ENCODE results near the gene DNM1L.

DNM1L gene

DNA sequence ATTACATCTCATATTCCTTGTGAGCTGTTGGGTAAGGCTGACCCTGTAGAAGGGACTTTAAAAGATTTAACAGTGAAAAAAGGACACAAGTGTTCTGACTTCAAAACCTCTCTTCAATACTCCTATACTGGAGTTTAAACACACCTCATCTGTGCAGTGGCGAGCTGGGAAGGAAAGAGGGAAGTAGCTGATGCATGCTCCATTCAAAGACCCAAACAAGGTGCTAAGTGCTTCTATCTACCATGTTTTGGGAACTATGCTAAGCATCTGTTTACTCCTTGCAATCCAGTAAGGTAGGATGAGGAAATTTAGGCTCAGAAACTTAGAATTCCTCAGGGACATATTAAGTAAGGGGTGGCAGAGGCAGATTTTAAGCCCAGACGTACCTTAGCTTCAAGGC, 16.4 kb upstream of the DNM1L start:
- Histone ChIP-seq H3K27ac (ENCODE audit: low read depth, low read length) (no peak overlapping the region), H3K9ac (ENCODE audit: low read length in 5 of 5) (no peak overlapping the region), H3K9me3 (ENCODE audit: control insufficient read depth in 5 of 5, low read length in 5 of 5) (no peaks in the 10 kb centered on the region), H3K36me3 (ENCODE audit: control insufficient read depth in 5 of 5, insufficient read depth in 5 of 5, low read length in 5 of 5) (no peaks in the 10 kb centered on the region), H3K4me3 (ENCODE audit: low read depth in 1 of 5, low read length in 5 of 5) (no peak overlapping the region), H3K4me1 (ENCODE audit: control insufficient read depth in 5 of 5, insufficient read depth in 5 of 5, low read length in 5 of 5) (peaks cover 4 to 22% (median 14%) of the 10 kb centered on the region in 5 donors), H3K27me3 (ENCODE audit: control insufficient read depth in 5 of 5, insufficient read depth in 4 of 5, low read length in 5 of 5) (no peaks in the 10 kb centered on the region)

DNA sequence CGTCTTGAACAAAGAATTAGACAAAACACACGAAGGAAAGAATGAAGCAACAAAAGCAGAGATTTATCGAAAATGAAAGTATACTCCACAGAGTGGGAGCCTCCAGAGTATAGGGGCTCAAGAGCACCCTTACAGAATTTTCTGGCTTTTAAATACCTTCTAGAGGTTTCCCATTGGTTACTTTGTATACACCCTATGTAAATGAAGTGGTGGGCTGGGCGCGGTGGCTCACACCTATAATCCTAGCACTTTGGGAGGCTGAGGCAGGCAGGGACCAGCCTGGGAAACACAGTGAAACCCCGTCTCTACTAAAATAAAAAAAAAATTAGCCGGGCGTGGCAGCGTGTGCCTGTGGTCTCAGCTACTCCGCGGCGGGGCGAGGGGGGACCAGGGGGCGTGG, 13.1 kb upstream of the DNM1L start:
- peaks cover 0 to 5% (median 0%) of the 10 kb centered on the region in 5 donors for H3K9me3 ChIP-seq (ENCODE audit: control insufficient read depth in 5 of 5, low read length in 5 of 5)
- H3K27ac ChIP-seq (ENCODE audit: low read depth, low read length), result no peak overlapping the region
- H3K4me3 ChIP-seq (ENCODE audit: low read depth in 1 of 5, low read length in 5 of 5), result no peak overlapping the region
- peaks cover 0 to 5% (median 3%) of the 10 kb centered on the region in 5 donors for H3K4me1 ChIP-seq (ENCODE audit: control insufficient read depth in 5 of 5, insufficient read depth in 5 of 5, low read length in 5 of 5)
- no peaks in the 10 kb centered on the region for H3K36me3 ChIP-seq (ENCODE audit: control insufficient read depth in 5 of 5, insufficient read depth in 5 of 5, low read length in 5 of 5)
- H3K9ac ChIP-seq (ENCODE audit: low read length in 5 of 5), result no peak overlapping the region
- no peaks in the 10 kb centered on the region for H3K27me3 ChIP-seq (ENCODE audit: control insufficient read depth in 5 of 5, insufficient read depth in 4 of 5, low read length in 5 of 5)

DNA sequence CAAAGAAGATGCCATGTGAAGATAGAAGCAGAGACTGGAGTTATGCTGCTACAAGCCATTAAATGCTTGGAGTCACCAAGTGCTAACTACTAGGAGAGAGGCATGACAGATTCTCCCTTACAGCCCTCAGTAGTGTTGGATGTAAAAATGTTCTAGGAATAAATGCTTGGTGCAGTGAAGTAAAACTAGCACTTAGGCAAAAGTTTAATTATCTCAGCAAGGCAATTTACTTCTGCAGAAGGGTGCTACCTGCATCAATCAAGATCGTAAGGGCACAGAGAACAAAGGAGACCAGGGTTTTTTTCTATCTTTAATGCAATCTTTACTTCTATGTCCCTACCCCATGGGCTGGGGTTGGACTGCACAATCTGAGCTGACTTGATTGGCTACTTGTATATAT, 9.5 kb upstream of the DNM1L start:
- Histone ChIP-seq H3K9me3 (ENCODE audit: control insufficient read depth in 5 of 5, low read length in 5 of 5) (peaks cover 0 to 5% (median 0%) of the 10 kb centered on the region in 5 donors), H3K9ac (ENCODE audit: low read length in 5 of 5) (no peak overlapping the region), H3K4me3 (ENCODE audit: low read depth in 1 of 5, low read length in 5 of 5) (no peak overlapping the region), H3K4me1 (ENCODE audit: control insufficient read depth in 5 of 5, insufficient read depth in 5 of 5, low read length in 5 of 5) (peaks cover 0 to 6% (median 2%) of the 10 kb centered on the region in 5 donors), H3K27ac (ENCODE audit: low read depth, low read length) (no peak overlapping the region), H3K27me3 (ENCODE audit: control insufficient read depth in 5 of 5, insufficient read depth in 4 of 5, low read length in 5 of 5) (no peaks in the 10 kb centered on the region), H3K36me3 (ENCODE audit: control insufficient read depth in 5 of 5, insufficient read depth in 5 of 5, low read length in 5 of 5) (no peaks in the 10 kb centered on the region)

DNA sequence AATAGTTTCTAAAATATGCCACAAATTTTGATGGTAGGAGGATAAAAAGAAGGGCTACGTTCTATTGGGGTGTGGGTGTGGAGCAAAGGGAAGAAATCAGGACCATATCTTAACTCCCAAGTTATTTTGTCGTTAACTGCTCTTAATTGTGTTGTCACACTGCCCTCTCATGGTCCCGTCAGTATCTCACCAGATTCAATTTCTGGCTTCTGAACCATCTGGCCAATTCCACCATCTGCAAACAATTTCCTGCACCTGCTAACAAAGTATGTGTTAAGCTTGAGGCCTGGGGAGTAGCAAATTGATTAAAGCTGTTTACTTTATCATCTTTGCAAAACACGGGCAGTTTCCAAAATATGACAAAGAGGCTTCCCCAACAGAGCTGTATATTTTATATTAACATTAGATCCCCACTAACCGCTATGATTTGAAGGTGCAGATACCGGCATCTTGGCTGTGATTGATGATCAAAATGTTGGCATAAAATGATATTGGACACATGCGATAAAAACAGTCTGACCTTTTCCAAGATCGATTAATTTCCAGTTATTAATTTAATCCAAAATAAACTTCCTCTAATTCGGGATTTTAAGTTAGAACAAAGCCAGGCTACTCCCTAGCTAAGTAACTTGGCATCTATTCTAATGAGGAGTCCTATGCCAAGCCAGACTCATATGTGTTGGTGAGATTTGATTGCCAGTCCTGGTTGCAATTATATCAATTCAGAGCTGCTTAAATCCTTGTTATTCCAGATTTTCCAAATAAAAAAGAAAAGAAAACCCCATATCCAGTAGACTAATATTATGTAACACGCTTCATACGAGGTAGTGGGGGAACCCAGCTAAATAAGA, 6.9 kb upstream of the DNM1L start:
- no peak overlapping the region for H3K27ac ChIP-seq (ENCODE audit: low read depth, low read length)

DNA sequence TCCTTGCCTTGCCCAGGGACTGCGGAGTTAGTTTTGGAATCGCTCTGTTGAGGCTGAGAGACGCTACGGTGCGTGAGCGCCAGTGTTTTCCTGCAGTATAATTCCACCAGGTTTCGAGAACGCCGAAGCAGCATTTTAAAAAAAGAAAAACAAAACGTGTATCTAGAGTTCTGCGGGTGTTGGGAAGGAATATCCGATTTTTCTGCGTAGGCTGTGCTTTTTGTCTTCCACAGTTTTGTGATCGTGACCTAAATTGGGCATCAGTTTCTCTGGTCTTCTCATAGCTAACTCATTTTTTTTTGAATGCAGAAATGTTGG, 778 bp downstream of the DNM1L start:
- peak overlapping the region; percentile 89 to 97 (median 96) for H3K9ac ChIP-seq (ENCODE audit: low read length in 5 of 5)
- no peaks in the 10 kb centered on the region for H3K36me3 ChIP-seq (ENCODE audit: control insufficient read depth in 5 of 5, insufficient read depth in 5 of 5, low read length in 5 of 5)
- H3K4me1 ChIP-seq (ENCODE audit: control insufficient read depth in 5 of 5, insufficient read depth in 5 of 5, low read length in 5 of 5), result peaks cover 0 to 16% (median 14%) of the 10 kb centered on the region in 5 donors
- H3K9me3 ChIP-seq (ENCODE audit: control insufficient read depth in 5 of 5, low read length in 5 of 5), result no peaks in the 10 kb centered on the region
- H3K4me3 ChIP-seq (ENCODE audit: low read depth in 1 of 5, low read length in 5 of 5), result peak overlapping the region; percentile 83 to 96 (median 94)
- H3K27me3 ChIP-seq (ENCODE audit: control insufficient read depth in 5 of 5, insufficient read depth in 4 of 5, low read length in 5 of 5), result no peaks in the 10 kb centered on the region
- H3K27ac ChIP-seq (ENCODE audit: low read depth, low read length), result peak overlapping the region; percentile 92

More for the DNA sequence above, 6.9 kb upstream of the DNM1L start:
- H3K9ac ChIP-seq (ENCODE audit: low read length in 5 of 5), result no peak overlapping the region
- no peak overlapping the region for H3K4me3 ChIP-seq (ENCODE audit: low read depth in 1 of 5, low read length in 5 of 5)
- no peaks in the 10 kb centered on the region for H3K27me3 ChIP-seq (ENCODE audit: control insufficient read depth in 5 of 5, insufficient read depth in 4 of 5, low read length in 5 of 5)
- peaks cover 0 to 6% (median 2%) of the 10 kb centered on the region in 5 donors for H3K4me1 ChIP-seq (ENCODE audit: control insufficient read depth in 5 of 5, insufficient read depth in 5 of 5, low read length in 5 of 5)
- H3K36me3 ChIP-seq (ENCODE audit: control insufficient read depth in 5 of 5, insufficient read depth in 5 of 5, low read length in 5 of 5), result no peaks in the 10 kb centered on the region
- peaks cover 0 to 5% (median 0%) of the 10 kb centered on the region in 5 donors for H3K9me3 ChIP-seq (ENCODE audit: control insufficient read depth in 5 of 5, low read length in 5 of 5)

DNA sequence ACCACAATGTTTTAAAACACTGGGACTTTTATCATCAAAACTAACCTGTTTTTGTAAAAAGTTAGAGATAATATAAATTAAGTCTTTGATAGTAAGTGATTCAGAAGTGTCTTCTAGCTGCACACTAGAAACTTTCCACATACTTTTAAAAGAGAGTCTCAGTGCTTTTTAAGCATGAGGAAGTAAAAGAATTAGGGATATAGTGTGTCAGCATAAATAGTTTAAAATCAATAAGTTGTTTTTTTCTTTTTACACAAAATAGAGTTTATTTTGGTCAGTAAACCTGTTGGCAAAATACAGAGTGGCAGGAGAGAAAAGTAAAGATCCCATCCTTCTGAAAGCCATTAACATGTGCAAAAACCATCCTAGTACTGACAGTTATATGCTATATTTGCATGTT, 1.7 kb downstream of the DNM1L start:
- H3K4me3 ChIP-seq (ENCODE audit: low read depth in 1 of 5, low read length in 5 of 5), result no peak overlapping the region
- H3K27ac ChIP-seq (ENCODE audit: low read depth, low read length), result peak overlapping the region; percentile 92

DNA sequence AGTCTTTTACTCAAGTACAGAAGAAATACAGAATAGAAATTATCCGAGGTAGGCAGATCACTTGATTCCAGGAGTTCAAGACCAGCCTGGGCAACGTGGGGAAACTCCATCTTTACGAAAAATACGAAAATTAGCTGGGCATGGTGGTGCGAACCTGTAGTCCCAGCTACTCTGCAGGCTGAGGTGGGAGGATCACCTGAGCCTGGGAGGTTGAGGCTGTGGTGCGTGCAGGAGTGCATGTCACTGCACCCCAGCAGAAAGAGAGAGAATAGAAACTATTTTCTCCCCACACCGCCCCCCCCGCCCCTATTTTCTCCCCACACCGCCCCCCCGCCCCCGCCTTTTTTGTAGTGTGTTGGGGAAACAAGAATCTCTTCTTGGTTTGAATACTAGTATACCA, 2.2 kb downstream of the DNM1L start:
- H3K4me1 ChIP-seq (ENCODE audit: control insufficient read depth in 5 of 5, insufficient read depth in 5 of 5, low read length in 5 of 5), result peaks cover 0 to 16% (median 14%) of the 10 kb centered on the region in 5 donors
- no peak overlapping the region for H3K4me3 ChIP-seq (ENCODE audit: low read depth in 1 of 5, low read length in 5 of 5)
- no peaks in the 10 kb centered on the region for H3K27me3 ChIP-seq (ENCODE audit: control insufficient read depth in 5 of 5, insufficient read depth in 4 of 5, low read length in 5 of 5)
- H3K36me3 ChIP-seq (ENCODE audit: control insufficient read depth in 5 of 5, insufficient read depth in 5 of 5, low read length in 5 of 5), result peaks cover 0 to 5% (median 0%) of the 10 kb centered on the region in 5 donors
- H3K27ac ChIP-seq (ENCODE audit: low read depth, low read length), result no peak overlapping the region
- H3K9me3 ChIP-seq (ENCODE audit: control insufficient read depth in 5 of 5, low read length in 5 of 5), result no peaks in the 10 kb centered on the region
- H3K9ac ChIP-seq (ENCODE audit: low read length in 5 of 5), result no peak overlapping the region

More for the DNA sequence above, 1.7 kb downstream of the DNM1L start:
- Histone ChIP-seq H3K9ac (ENCODE audit: low read length in 5 of 5) (peak overlapping the region in 1 of 5 donors; percentile 32), H3K4me1 (ENCODE audit: control insufficient read depth in 5 of 5, insufficient read depth in 5 of 5, low read length in 5 of 5) (peaks cover 0 to 16% (median 14%) of the 10 kb centered on the region in 5 donors), H3K27me3 (ENCODE audit: control insufficient read depth in 5 of 5, insufficient read depth in 4 of 5, low read length in 5 of 5) (no peaks in the 10 kb centered on the region), H3K36me3 (ENCODE audit: control insufficient read depth in 5 of 5, insufficient read depth in 5 of 5, low read length in 5 of 5) (peaks cover 0 to 5% (median 0%) of the 10 kb centered on the region in 5 donors), H3K9me3 (ENCODE audit: control insufficient read depth in 5 of 5, low read length in 5 of 5) (no peaks in the 10 kb centered on the region)

DNA sequence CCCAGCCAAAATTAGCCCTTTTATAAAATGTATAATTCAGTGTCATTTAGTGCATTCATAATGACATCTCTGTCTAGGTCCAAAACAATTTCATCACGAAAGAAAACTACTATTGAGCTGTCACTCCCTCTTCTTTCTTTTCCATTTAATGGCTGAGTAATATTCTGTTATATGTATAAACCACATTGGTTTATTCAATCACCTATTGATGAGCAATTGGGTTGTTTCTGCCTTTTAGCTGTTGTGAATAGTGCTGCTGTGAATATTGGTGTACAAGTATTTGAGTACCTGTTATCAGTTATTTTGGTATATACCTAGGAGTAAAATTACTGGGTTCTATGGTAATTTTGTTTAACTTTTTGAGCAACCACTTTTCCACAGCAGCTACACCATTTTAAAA, 7.2 kb downstream of the DNM1L start:
- Histone ChIP-seq H3K27ac (ENCODE audit: low read depth, low read length) (no peak overlapping the region), H3K36me3 (ENCODE audit: control insufficient read depth in 5 of 5, insufficient read depth in 5 of 5, low read length in 5 of 5) (peaks cover 0 to 5% (median 0%) of the 10 kb centered on the region in 5 donors), H3K4me3 (ENCODE audit: low read depth in 1 of 5, low read length in 5 of 5) (no peak overlapping the region), H3K9ac (ENCODE audit: low read length in 5 of 5) (no peak overlapping the region), H3K9me3 (ENCODE audit: control insufficient read depth in 5 of 5, low read length in 5 of 5) (no peaks in the 10 kb centered on the region), H3K4me1 (ENCODE audit: control insufficient read depth in 5 of 5, insufficient read depth in 5 of 5, low read length in 5 of 5) (peaks cover 0 to 5% (median 0%) of the 10 kb centered on the region in 5 donors), H3K27me3 (ENCODE audit: control insufficient read depth in 5 of 5, insufficient read depth in 4 of 5, low read length in 5 of 5) (no peaks in the 10 kb centered on the region)

DNA sequence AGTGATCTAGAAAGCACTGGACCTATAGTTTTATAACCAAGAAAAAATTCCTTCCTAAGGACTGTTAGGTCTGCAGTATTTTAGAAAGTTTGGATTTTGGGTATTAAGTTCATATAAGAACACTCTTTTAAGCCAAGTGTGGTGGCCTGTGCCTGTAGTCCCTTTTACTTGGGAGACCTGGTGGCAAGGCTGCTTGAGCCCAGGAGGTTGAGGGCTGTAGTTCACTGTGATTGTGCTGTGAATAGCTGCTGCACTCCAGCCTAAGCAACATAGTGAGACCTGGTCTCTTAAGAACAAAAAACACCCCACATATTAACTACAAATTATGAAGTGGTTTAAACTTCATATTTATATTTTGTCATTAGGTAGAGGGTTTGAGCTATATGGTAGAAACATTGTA, 9.7 kb downstream of the DNM1L start:
- Histone ChIP-seq H3K36me3 (ENCODE audit: control insufficient read depth in 5 of 5, insufficient read depth in 5 of 5, low read length in 5 of 5) (peaks cover 0 to 5% (median 0%) of the 10 kb centered on the region in 5 donors), H3K9ac (ENCODE audit: low read length in 5 of 5) (no peak overlapping the region), H3K27ac (ENCODE audit: low read depth, low read length) (no peak overlapping the region), H3K9me3 (ENCODE audit: control insufficient read depth in 5 of 5, low read length in 5 of 5) (no peaks in the 10 kb centered on the region), H3K4me1 (ENCODE audit: control insufficient read depth in 5 of 5, insufficient read depth in 5 of 5, low read length in 5 of 5) (peaks cover 0 to 5% (median 0%) of the 10 kb centered on the region in 5 donors), H3K4me3 (ENCODE audit: low read depth in 1 of 5, low read length in 5 of 5) (no peak overlapping the region), H3K27me3 (ENCODE audit: control insufficient read depth in 5 of 5, insufficient read depth in 4 of 5, low read length in 5 of 5) (no peaks in the 10 kb centered on the region)

DNA sequence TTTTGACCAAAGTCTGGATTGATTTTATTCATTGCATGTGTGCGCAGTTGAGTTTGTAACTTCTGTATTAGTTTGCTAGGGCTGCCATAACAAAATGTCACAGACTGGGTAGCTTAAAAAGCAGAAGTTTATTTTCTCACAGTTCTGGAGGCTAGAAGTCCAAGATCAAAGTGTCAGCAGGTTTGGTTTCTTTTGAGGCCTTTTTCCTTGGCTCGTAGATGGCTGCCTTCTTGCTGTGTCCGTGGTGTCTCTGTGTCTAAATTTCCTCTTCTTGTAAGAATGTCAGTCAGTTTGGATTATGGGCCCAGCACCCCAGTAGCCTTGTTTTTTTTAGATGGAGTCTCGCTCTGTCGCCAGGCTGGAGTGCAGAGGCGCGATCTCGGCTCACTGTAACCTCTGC, 11.8 kb downstream of the DNM1L start:
- H3K9me3 ChIP-seq (ENCODE audit: control insufficient read depth in 5 of 5, low read length in 5 of 5), result peaks cover 0 to 3% (median 0%) of the 10 kb centered on the region in 5 donors
- H3K4me3 ChIP-seq (ENCODE audit: low read depth in 1 of 5, low read length in 5 of 5), result no peak overlapping the region
- H3K27ac ChIP-seq (ENCODE audit: low read depth, low read length), result no peak overlapping the region
- H3K9ac ChIP-seq (ENCODE audit: low read length in 5 of 5), result no peak overlapping the region
- no peaks in the 10 kb centered on the region for H3K27me3 ChIP-seq (ENCODE audit: control insufficient read depth in 5 of 5, insufficient read depth in 4 of 5, low read length in 5 of 5)
- H3K4me1 ChIP-seq (ENCODE audit: control insufficient read depth in 5 of 5, insufficient read depth in 5 of 5, low read length in 5 of 5), result peaks cover 0 to 5% (median 0%) of the 10 kb centered on the region in 5 donors
- peaks cover 0 to 6% (median 0%) of the 10 kb centered on the region in 5 donors for H3K36me3 ChIP-seq (ENCODE audit: control insufficient read depth in 5 of 5, insufficient read depth in 5 of 5, low read length in 5 of 5)
